Left ventricle myocardium inferior (tissue), 1 donor: ENCODE results near the gene PDE4B. TPM values are rescaled to one million over a fixed set of nuclear protein-coding genes. Genes with fewer than 3 reads are reported as not detected.

Experiments
- DNase-seq: peaks from one replicate; pipeline ENCODE4 v3.0.0-alpha.2; 2020
- H3K27ac ChIP-seq: fragments of 200-600 bp; replicated peaks from 2 replicates; pipeline ENCODE4 v1.8.0; 2021
- H3K27me3 ChIP-seq: fragments of 200-600 bp; 2 replicates; pipeline ENCODE4 v1.8.0; 2021; ENCODE audit warnings: low read depth
- H3K36me3 ChIP-seq: fragments of 200-600 bp; 2 replicates; pipeline ENCODE4 v1.8.0; 2021
- H3K4me1 ChIP-seq: fragments of 200-600 bp; 2 replicates; pipeline ENCODE4 v1.8.0; 2021
- H3K4me3 ChIP-seq: fragments of 200-600 bp; 2 replicates; pipeline ENCODE4 v1.8.0; 2021; ENCODE audit warnings: mild to moderate bottlenecking, moderate library complexity
- H3K9me3 ChIP-seq: fragments of 200-600 bp; replicated peaks from 2 replicates; pipeline ENCODE4 v1.8.0; 2021
- intact Hi-C: fragments of 100-400 bp; cut with micrococcal nuclease; formaldehyde crosslinking; loops from one replicate; pipeline ENCODE4 v1.11.0; 2022
- total RNA-seq: library from RNA; stranded (reverse); fragmentation: NEBNext Ultra II Directional; extraction: Animal tissue kit (Norgen Biotek cat#: 25700); gene quantifications from one replicate; pipeline ENCODE4 v1.2.1, GENCODE V29; 2021
- TF ChIP-seq, protein P1 (sequence below): fragments of 200-600 bp; IDR thresholded peaks from 2 replicates; pipeline ENCODE4 v1.8.0; 2021; ENCODE audit warnings: antibody characterized with exemption, mild to moderate bottlenecking, borderline replicate concordance
- donor health status: DM: no; HTN: yes; CAD: no; lungs with severe emphysema.

Gene PDE4B
- total RNA-seq, 1 donor from 2014 or later, result 3.5 TPM

DNA sequence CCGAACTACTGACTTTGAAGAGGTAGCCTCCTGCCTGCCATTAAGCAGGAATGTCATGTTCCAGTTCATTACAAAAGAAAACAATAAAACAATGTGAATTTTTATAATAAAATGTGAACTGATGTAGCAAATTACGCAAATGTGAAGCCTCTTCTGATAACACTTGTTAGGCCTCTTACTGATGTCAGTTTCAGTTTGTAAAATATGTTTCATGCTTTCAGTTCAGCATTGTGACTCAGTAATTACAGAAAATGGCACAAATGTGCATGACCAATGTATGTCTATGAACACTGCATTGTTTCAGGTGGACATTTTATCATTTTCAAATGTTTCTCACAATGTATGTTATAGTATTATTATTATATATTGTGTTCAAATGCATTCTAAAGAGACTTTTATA is 581.5 kb downstream of the PDE4B start:
- Histone ChIP-seq H3K4me3 (no peak overlapping the region), H3K4me1 (peaks cover 53% of the 10 kb centered on the region), H3K27ac (peak overlapping the region; percentile 66), H3K27me3 (no peaks in the 10 kb centered on the region), H3K9me3 (no peaks in the 10 kb centered on the region), H3K36me3 (peaks cover 28% of the 10 kb centered on the region)
- TF ChIP-seq, protein P1, sequence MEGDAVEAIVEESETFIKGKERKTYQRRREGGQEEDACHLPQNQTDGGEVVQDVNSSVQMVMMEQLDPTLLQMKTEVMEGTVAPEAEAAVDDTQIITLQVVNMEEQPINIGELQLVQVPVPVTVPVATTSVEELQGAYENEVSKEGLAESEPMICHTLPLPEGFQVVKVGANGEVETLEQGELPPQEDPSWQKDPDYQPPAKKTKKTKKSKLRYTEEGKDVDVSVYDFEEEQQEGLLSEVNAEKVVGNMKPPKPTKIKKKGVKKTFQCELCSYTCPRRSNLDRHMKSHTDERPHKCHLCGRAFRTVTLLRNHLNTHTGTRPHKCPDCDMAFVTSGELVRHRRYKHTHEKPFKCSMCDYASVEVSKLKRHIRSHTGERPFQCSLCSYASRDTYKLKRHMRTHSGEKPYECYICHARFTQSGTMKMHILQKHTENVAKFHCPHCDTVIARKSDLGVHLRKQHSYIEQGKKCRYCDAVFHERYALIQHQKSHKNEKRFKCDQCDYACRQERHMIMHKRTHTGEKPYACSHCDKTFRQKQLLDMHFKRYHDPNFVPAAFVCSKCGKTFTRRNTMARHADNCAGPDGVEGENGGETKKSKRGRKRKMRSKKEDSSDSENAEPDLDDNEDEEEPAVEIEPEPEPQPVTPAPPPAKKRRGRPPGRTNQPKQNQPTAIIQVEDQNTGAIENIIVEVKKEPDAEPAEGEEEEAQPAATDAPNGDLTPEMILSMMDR, result no peak
- DNase-seq, result no peak
- intact Hi-C loops, result no loop called here

DNA sequence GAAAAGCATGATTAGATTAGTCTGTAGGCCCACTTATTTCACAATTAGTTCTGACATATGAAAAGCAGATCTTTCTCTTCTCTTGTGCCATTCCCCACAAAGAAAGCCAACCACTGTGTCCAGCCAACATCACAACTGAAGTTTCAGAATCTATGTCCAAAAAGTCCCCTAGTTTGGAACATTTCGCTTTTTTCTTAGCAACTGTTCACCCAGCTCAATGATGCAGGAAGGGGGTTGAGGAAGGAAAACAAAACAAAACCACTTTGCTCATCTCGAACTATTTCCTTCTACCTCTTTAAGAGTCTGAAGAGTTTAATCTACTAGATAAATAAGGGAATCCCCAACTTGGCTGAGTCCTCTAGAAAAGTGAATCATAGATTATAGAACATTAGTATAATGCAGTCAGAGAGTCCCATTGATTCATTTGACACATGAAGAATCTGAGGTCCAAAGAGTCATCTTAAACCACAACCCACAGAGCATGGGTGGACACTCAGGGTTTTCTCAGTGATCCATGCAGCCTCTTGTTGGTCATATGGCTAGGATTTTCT is 581.9 kb downstream of the PDE4B start:
- Histone ChIP-seq H3K4me1 (peaks cover 53% of the 10 kb centered on the region), H3K36me3 (peaks cover 24% of the 10 kb centered on the region), H3K9me3 (no peaks in the 10 kb centered on the region), H3K27ac (peak overlapping the region; percentile 66), H3K4me3 (no peak overlapping the region), H3K27me3 (no peaks in the 10 kb centered on the region)
- TF ChIP-seq, protein P1, result no peak
- intact Hi-C loops, result no loop called here
- no peak for DNase-seq

DNA sequence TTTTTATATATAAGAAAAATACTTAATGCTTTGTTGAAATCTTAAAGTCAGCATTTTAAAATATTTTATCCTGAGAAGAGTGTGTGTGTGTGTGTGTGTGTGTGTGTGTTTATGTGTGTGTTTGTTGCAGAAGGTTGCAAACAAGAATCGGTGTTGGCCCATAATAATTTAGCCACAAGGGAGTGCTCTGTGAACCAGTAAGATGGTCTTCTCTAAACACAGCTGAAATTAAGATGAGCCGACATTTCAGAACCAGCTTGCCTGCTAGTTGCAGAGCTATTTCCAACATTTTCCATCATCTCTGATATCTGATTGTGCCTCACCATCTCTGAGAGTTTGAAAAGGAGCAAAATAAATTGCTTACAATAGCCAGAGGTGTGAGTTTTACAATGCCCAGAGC is 582.4 kb downstream of the PDE4B start:
- Histone ChIP-seq H3K27me3 (no peaks in the 10 kb centered on the region), H3K36me3 (peaks cover 23% of the 10 kb centered on the region), H3K4me1 (peaks cover 52% of the 10 kb centered on the region), H3K4me3 (no peak overlapping the region), H3K27ac (peak overlapping the region; percentile 66), H3K9me3 (no peaks in the 10 kb centered on the region)
- intact Hi-C loops, result no loop called here
- no peak for DNase-seq
- TF ChIP-seq, protein P1, result no peak

DNA sequence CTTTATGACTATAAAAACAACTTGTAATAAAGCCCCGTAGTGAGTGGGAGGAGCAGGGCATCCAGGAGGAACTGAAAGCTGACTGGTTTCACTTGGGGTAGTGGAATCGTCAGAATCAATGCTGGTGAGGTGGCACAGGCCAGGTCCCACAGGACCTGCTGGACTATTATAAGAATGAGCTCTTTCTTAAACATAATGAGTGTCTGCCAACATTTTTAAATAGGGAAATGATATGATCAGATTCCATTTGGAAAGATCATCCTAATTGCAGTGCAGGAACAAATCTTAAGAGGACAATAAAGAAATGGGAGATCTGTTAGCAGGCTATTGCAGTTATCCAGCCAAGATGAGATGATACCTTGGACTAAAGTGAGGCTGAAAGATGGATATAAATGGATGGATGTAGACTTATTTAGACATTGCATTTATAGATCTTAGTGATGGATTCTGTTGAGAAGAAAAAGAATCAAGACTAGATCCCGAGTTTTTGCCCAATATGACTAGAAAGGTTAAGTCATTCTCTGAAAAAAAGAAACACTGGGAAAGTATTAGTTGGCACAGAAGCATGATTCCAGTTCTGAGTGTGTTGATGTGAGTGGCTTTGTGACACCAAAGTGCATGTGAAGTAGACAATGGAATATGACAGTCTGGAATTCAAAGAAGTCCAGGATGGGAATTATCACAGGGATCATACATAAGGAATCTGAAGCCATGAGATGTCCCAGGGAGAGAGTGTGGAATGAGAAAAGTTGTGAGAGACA is 587.9 kb downstream of the PDE4B start:
- TF ChIP-seq, protein P1, result no peak
- peaks cover 6% of the 10 kb centered on the region for H3K4me1 ChIP-seq
- intact Hi-C loops, result no loop called here
- no peak overlapping the region for H3K27ac ChIP-seq
- H3K9me3 ChIP-seq, result no peaks in the 10 kb centered on the region
- H3K27me3 ChIP-seq, result no peaks in the 10 kb centered on the region
- H3K36me3 ChIP-seq, result no peaks in the 10 kb centered on the region
- DNase-seq, result no peak
- H3K4me3 ChIP-seq, result no peak overlapping the region

DNA sequence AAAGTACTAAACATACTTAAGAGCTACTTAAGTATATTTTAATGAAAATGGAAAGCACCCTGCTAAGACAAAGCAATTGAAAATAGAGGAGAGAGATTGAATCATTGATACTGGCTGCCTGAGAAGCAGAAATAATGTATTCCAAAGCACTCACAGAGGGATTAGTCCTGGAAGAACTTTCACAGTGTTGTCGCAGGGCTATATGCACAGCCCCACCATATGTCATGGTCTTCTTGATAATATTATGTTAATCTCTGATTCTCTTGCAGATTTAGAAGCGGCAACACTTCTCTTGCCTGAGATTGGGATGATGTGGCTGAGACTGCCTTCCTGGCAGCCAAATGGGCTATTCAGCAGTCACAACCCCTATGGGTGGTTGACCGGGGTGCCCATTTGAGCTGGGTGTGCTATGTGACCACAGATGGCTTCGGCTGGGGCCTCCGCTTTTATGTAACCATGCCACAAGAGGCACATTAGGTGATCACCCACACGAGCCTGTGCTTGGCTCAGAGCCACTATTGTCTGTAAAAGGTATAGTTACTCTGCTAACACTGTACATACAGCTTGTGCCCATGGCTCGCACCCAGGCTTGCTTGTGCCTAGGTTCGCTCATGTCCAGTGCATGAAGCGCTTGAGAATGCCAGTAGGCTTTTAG is 589.1 kb downstream of the PDE4B start:
- intact Hi-C loops, result no loop called here
- H3K9me3 ChIP-seq, result peaks cover 10% of the 10 kb centered on the region
- H3K4me1 ChIP-seq, result peaks cover 6% of the 10 kb centered on the region
- no peaks in the 10 kb centered on the region for H3K27me3 ChIP-seq
- TF ChIP-seq, protein P1, result no peak
- no peaks in the 10 kb centered on the region for H3K36me3 ChIP-seq
- H3K27ac ChIP-seq, result no peak overlapping the region
- DNase-seq, result no peak
- no peak overlapping the region for H3K4me3 ChIP-seq
